OCI-LY7 (cell line): ENCODE measurements around the gene HIRIP3. TPM values are rescaled to one million over a fixed set of nuclear protein-coding genes. Genes with fewer than 3 reads are reported as not detected.

Source experiments
- BruUV-seq: library from RNA; stranded (reverse); fragments of 400-500 nt; replicated peaks from 2 replicates; lab custom pipeline; 2021; lab: Mats Ljungman, UMichigan
- CTCF ChIA-PET: fragments of 300-600 bp; sonication (Branson Sonifier 250); formaldehyde crosslinking; loops from one replicate; lab custom pipeline; 2022; ENCODE audit warnings: antibody characterized with exemption; ENCODE audit not compliant: unreplicated experiment; lab: Charles Lee
- POLR2A ChIA-PET: fragments of 300-600 bp; sonication (Branson Sonifier 250); formaldehyde crosslinking; loops from one replicate; lab custom pipeline; 2022; ENCODE audit warnings: antibody characterized with exemption; lab: Charles Lee
- DNase-seq: peaks from one replicate; pipeline ENCODE4 v3.0.0-alpha.2; 2015; ENCODE audit warnings: low spot score
- H2AFZ ChIP-seq: fragments of 200-600 bp; sonication (generic), shearing (Covaris generic); 2 replicates; pipeline ENCODE4 v1.6.1; 2014; ENCODE audit warnings: mild to moderate bottlenecking, antibody characterized with exemption, low read length, moderate library complexity
- H3K27ac ChIP-seq: fragments of 200-600 bp; sonication (generic); 2 replicates; pipeline ENCODE4 v1.5.1; 2014; ENCODE audit warnings: mixed run types, low read depth, mild to moderate bottlenecking, moderate library complexity, low read length, inconsistent platforms; ENCODE audit not compliant: poor library complexity, severe bottlenecking
- H3K36me3 ChIP-seq: fragments of 200-600 bp; sonication (generic); 2 replicates; pipeline ENCODE4 v1.6.1; 2014; ENCODE audit warnings: mild to moderate bottlenecking, antibody characterized with exemption, low read length, moderate library complexity, mixed read lengths; ENCODE audit not compliant: insufficient read depth
- H3K4me1 ChIP-seq: fragments of 200-600 bp; sonication (generic); 2 replicates; pipeline ENCODE4 v1.5.1; 2014; ENCODE audit warnings: mild to moderate bottlenecking, low read length; ENCODE audit not compliant: insufficient read depth, poor library complexity, severe bottlenecking
- H3K4me2 ChIP-seq: fragments of 200-600 bp; sonication (generic); 2 replicates; pipeline ENCODE4 v1.6.1; 2014; ENCODE audit warnings: mild to moderate bottlenecking, low read length
- H3K4me3 ChIP-seq: fragments of 200-600 bp; sonication (generic); 2 replicates; pipeline ENCODE4 v1.5.1; 2014; ENCODE audit warnings: mild to moderate bottlenecking, low read depth, low read length; ENCODE audit not compliant: poor library complexity, severe bottlenecking
- H3K79me2 ChIP-seq: fragments of 200-600 bp; sonication (generic); 2 replicates; pipeline ENCODE4 v1.6.1; 2016; ENCODE audit warnings: low read depth, mild to moderate bottlenecking, low read length, moderate library complexity, mixed read lengths; ENCODE audit not compliant: insufficient read depth
- H3K9me2 ChIP-seq: fragments of 200-600 bp; sonication (generic); 2 replicates; pipeline ENCODE4 v1.6.1; 2016; ENCODE audit warnings: mild to moderate bottlenecking, low read length, mixed read lengths; ENCODE audit not compliant: insufficient read depth
- H3K9me3 ChIP-seq: fragments of 200-600 bp; sonication (generic); 2 replicates; pipeline ENCODE4 v1.6.1; 2014; ENCODE audit warnings: mild to moderate bottlenecking, mixed run types, low read length, mixed read lengths
- H4K20me1 ChIP-seq: fragments of 200-600 bp; sonication (generic); 2 replicates; pipeline ENCODE4 v1.6.1; 2014; ENCODE audit warnings: mild to moderate bottlenecking, antibody characterized with exemption, low read length, moderate library complexity, mixed read lengths; ENCODE audit not compliant: insufficient read depth
- EZH2phosphoT487 ChIP-seq: fragments of 200-600 bp; sonication (generic); IDR thresholded peaks from 2 replicates; pipeline ENCODE4 v1.6.1; 2018; ENCODE audit warnings: low read depth, borderline replicate concordance, mild to moderate bottlenecking, mixed run types, antibody characterized with exemption, low read length, moderate library complexity, mixed read lengths
- intact Hi-C: fragments of 100-400 bp; cut with micrococcal nuclease; formaldehyde crosslinking; loops from one replicate; pipeline ENCODE4 v1.10.0; 2022; ENCODE audit not compliant: unreplicated experiment
- total RNA-seq, 2 experiments: library from RNA; depleted of rRNA in 1 of 2; stranded (reverse); fragments of >200 nt in 1 of 2; shearing (Covaris generic) in 1 of 2; gene quantifications; 2 replicates each; pipeline ENCODE4 v1.2.3, GENCODE V29; 2014 to 2022
- TF ChIP-seq, protein P1 (sequence below): fragments of 200-600 bp; sonication (generic); conservative IDR thresholded peaks from 2 replicates; pipeline ENCODE4 v1.5.1; 2014; ENCODE audit warnings: mild to moderate bottlenecking, antibody characterized with exemption, low read length, moderate library complexity, mixed read lengths

HIRIP3 gene
- total RNA-seq, 2 experiments from 2014 or later, result 43.2 to 60.4 TPM

GRCh38 chr16:29984137-29984763, 11.2 kb downstream of the HIRIP3 start:
- Histone ChIP-seq H3K4me2 (no peak overlapping the region), H3K4me1 (no peaks in the 10 kb centered on the region), H3K27ac (no peak overlapping the region), H3K36me3 (peaks cover 98% of the 10 kb centered on the region), H3K9me2 (no peaks in the 10 kb centered on the region), H3K4me3 (no peak overlapping the region), H2AFZ (no peak overlapping the region), H3K79me2 (no peaks in the 10 kb centered on the region), H3K9me3 (no peaks in the 10 kb centered on the region), H4K20me1 (no peaks in the 10 kb centered on the region)
- intact Hi-C loops, result no loop called here
- TF ChIP-seq, protein P1, sequence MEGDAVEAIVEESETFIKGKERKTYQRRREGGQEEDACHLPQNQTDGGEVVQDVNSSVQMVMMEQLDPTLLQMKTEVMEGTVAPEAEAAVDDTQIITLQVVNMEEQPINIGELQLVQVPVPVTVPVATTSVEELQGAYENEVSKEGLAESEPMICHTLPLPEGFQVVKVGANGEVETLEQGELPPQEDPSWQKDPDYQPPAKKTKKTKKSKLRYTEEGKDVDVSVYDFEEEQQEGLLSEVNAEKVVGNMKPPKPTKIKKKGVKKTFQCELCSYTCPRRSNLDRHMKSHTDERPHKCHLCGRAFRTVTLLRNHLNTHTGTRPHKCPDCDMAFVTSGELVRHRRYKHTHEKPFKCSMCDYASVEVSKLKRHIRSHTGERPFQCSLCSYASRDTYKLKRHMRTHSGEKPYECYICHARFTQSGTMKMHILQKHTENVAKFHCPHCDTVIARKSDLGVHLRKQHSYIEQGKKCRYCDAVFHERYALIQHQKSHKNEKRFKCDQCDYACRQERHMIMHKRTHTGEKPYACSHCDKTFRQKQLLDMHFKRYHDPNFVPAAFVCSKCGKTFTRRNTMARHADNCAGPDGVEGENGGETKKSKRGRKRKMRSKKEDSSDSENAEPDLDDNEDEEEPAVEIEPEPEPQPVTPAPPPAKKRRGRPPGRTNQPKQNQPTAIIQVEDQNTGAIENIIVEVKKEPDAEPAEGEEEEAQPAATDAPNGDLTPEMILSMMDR, result no peak
- TF ChIP-seq EZH2phosphoT487, result no peak
- CTCF ChIA-PET, result no interaction called here
- BruUV-seq, result no TSS peak
- POLR2A ChIA-PET, result no interaction called here
- no peak for DNase-seq

- Histone ChIP-seq H3K4me3 (no peak overlapping the region), H3K9me3 (no peaks in the 10 kb centered on the region), H4K20me1 (no peaks in the 10 kb centered on the region), H3K4me2 (no peak overlapping the region), H3K79me2 (no peaks in the 10 kb centered on the region), H3K36me3 (peaks cover 99% of the 10 kb centered on the region), H3K4me1 (no peaks in the 10 kb centered on the region), H2AFZ (no peak overlapping the region), H3K9me2 (no peaks in the 10 kb centered on the region), H3K27ac (no peak overlapping the region)
- CTCF ChIA-PET, result no interaction called here
- intact Hi-C loops, result no loop called here
- no peak for DNase-seq
- no peak for TF ChIP-seq EZH2phosphoT487
- TF ChIP-seq, protein P1, result no peak
- POLR2A ChIA-PET, result no interaction called here
- BruUV-seq, result no TSS peak
Observed at GRCh38 chr16:29983420-29984136, 11.8 kb downstream of the HIRIP3 start.
